ENCODE data around the gene PROX1.

DNA sequence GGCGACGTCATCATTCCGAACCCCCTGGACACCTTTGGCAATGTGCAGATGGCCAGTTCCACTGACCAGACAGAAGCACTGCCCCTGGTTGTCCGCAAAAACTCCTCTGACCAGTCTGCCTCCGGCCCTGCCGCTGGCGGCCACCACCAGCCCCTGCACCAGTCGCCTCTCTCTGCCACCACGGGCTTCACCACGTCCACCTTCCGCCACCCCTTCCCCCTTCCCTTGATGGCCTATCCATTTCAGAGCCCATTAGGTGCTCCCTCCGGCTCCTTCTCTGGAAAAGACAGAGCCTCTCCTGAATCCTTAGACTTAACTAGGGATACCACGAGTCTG is 10.0 kb downstream of the PROX1 start:
- TF ChIP-seq CTCF (IDR thresholded peaks at IDR 0.05; ENCODE audit: insufficient read depth, low read length) (no peak), POLR2AphosphoS5 (IDR thresholded peaks at IDR 0.05; ENCODE audit: low read depth) (no peak), GABPA (IDR thresholded peaks at IDR 0.05; ENCODE audit: low read depth) (no peak), SPI1 (IDR thresholded peaks at IDR 0.05; ENCODE audit: borderline replicate concordance, low read depth) (no peak), REST (IDR thresholded peaks at IDR 0.05; ENCODE audit: insufficient replicate concordance, low read depth) (no peak)
